CD4-positive, alpha-beta T cell treated with Interleukin-17A for 1 hour (primary cell): ENCODE measurements around the gene PABPN1L.
"Not testable (repeated sequence)": the region's sequence is repeated elsewhere in the genome, so short reads cannot be mapped to it uniquely, and the experiment has no call there.

Experiments
- DNase-seq: peaks from one replicate; pipeline ENCODE4 v3.0.0-alpha.2; 2020

Gene PABPN1L

DNA sequence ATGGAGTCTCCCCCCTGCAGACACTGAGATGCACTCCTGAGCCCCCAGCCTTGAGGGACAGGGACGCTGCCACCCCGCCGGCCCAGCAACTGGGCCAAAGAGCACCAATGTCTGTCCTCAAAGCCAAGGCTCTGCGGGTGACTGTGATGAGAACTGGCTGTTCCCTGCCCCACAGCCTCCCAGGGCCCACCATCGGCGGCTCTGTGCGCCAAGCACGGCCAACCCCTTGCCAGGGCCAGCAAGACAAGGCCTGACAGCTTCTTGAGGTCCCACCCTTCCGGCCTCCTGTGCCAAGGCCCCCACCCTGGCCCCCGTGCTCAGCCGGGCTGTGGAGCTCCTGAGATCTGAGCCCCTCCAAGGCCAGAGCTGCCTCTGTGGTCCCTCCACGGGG, 34.2 kb upstream of the PABPN1L start:
- no peak for DNase-seq

DNA sequence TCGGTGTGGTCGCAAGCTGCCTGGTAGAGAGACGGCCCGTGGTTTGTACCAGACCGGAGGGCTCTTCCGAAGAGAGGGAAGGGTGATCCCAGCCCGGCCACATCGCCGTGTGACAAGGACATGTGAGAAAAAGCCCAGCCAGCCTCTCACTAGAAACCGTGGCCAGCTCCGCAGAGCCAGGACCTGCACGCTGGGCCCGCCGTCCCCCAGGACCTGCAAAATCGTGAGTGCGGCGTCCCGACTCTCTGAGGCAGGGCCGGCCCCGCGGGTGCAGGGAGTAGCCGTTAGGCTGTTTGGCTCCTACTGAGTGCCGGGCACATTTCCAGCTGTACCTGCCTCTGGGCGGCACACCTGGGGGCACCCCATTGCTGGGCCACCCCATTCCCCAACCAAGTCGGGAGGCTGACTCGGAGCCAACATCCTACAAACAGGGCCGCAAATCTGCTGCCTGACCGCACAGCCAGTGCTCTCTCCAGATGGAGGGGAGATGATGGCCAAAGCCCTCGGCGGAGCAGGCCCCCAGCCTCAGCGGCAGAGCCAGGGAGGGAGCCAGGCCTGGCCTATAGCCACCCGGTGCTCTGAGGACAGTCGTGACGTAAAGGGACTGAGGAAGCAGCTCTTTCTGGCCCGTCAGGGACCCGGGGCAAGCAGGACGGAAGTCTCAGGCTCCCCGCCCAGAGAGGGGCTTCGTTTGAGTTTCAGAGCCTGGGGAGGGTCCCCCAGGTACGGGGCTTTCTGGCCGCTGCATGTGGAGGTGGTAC, 33.6 kb upstream of the PABPN1L start:
- DNase-seq: no peak

DNA sequence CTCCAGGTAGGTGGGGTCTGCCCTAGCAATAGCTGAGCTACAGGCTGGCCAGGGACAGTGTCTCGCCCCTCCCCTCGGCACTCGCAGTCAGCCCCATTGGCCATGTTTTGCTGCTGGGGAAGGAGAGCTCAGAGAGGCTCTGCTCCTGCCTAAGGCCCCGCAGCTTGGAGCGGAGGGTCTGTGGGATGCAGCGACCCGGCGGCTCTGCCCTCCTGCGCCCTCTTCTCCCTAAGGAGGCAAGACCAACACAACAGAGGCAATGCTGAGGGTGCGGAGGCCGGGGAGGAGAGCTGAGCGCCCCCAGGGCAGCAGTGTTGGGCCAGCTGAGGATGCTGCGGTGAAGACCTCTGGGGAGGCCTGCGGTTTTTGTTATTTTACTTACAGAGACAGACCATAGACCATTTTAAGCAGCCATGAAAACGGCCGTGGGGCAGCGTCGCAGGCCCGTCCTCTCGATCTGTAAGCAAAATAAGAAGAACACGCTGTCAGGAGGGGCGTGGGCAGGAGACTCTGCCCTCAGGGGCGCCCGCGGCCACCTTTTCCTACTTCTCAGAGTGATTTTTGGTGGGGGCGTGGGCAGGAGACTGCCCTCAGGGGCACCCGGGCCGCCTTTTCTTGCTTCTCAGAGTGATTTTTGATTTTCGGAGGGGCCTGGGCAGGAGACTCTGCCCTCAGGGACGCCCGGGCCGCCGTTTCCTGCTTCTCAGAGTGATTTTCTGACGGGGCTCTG, 31.4 kb upstream of the PABPN1L start:
- no peak for DNase-seq

DNA sequence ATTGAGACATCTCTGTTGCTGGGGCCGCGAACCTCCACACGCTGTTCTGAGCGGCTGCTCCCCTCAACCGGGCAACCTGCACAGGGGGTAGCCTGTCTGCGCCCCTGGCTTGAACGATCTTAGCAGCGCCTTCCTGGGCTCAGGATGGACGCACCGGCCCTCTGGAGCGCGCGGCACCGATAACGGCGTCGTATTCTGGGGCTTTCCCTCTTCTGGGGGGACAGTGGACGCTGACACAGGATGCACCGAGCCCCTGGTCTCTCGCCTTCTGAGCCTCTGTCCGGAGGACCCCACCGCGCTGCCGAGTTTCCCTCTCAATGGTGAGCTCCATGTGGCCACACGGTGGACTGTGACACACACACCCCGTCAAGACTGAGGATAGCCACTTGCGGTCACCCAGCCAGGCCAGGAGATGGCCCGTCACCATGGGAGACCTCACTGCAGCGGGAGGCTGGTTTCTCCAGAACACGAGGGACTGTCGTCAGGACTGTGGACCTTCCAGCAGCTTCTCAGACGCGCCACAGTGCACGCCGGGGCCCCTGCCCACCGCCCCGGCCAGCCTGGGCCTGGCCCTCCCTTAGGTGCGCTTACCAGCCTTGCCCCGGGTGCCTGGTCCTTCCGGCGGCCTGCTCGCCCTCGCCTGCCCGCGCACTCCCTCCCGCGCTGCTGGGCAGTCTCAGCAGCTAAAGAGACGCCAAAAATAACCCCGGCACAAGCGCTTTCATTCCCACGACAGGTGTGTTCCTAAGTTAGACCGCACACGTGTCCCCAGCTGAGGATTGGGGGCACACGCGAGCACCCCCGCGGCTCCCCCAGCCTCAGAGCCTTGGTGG, 30.0 kb upstream of the PABPN1L start:
- no peak for DNase-seq

DNA sequence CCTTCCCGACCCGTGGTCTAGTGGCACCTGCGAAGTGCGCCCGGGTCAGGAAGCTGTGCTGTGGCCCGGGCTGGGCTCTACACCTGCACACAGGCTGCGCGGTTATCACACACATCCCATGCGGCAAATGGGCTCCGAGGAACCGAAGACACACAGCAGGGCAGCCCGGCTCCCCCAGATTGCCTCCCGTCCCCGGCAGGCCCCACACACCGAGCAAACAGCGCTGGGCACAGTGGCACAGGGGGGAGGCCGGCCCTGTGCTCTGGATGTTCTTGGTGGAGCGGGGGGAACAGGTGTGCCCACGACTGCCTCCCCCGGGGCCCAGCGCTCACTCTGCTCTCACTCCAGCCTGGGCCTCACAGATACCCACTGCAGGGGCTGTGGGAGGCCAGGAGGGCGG, 28.9 kb upstream of the PABPN1L start:
- DNase-seq: no peak

DNA sequence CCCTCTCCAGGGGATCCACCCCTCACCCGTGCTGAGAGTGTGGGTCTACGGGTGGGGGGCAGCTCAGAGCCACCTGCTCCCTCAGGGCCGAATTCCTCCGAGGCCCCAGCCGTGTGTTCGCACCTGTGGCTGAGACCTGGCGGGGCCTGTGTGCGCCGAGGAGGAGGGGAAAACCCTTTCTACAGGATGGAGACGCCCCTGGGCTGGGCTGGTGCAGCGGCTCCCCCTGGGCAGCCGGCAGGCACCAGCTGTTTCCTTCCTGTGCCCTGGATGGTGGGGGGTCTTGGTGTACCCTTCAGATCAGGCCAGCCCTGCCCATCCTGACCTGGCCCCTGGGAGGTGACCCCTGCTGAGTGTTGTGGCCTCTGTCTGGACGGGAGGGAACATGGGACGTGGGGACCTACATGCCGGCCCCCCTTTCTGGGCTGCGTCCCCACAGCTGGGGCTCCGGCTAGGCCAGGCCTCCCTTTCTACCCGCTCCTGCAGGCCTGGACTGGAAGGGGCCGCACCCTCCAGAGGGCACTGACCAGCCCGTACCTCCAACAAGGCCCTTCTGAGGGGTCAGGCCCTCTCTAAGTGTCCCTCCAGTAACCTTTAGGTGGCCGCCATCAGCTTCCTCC, 28.3 kb upstream of the PABPN1L start:
- no peak for DNase-seq

DNA sequence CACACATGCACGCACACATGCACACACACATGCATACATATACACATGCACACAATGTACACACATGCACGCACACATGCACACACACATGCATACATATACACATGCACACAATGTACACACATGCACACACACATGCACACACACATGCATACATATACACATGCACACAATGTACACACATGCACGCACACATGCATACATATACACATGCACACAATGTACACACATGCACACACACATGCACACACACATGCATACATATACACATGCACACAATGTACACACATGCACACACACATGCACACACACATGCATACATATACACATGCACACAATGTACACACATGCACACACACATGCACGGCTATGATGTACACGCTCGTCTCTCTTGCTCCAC, 27.8 kb upstream of the PABPN1L start:
- DNase-seq: not testable (repeated sequence)

DNA sequence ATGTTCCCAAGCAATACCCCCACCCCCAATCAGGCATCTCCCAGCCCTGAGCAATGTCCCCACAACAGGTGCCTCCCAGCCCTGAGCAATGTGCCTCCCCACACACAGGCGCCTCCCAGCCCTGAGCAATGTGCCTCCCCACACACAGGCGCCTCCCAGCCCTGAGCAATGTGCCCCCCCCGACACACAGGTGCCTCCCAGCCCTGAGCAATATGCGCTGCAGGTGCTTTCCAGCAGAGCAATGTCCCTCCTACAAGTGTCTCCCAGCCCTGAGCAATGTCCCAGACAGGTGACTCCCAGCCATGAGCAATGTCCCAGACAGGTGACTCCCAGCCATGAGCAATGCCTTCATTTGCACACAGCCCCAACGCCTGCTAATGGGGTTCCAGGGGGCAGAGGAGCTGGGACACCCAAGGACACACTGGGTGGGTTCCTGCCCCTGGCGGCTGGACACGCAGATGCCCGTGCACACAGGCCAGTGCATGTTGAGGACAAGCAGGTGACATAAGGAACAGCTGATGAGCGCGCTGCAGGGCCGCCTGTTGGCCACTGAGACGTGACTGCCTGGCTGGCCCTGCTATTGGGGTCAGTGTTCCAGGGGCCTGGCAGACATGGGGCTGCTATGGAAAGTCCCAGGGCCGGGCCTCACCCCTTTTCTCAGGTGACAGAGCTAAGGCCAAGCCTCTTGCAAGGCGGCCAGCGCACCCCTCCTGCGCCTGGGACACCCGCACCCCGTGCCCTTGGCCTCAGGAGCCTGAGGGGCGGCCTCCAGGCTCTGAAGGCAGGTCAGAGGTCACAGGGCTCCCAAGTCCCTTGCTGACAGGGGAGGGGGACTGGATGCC, 26.9 kb upstream of the PABPN1L start:
- no peak for DNase-seq

DNA sequence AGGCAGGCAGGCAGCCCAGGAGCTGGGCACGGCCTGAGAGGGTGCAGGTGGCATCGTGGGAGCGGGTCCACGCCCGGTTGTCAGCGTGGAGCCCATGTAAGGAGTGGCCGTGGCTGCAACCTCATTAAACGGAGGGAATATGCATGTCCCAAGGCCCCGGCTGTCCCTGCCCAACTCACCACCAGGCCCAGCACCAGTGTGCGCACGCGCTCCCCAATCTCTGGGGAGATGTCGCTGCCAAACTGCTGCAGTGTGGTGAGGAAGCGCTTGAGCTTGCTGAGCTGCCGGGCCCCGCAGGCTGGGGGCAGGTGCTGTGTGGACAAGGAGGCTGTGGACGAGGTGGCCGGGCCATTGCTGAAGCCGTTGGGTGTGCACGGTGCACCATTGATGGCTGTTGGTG, 25.6 kb upstream of the PABPN1L start:
- no peak for DNase-seq

DNA sequence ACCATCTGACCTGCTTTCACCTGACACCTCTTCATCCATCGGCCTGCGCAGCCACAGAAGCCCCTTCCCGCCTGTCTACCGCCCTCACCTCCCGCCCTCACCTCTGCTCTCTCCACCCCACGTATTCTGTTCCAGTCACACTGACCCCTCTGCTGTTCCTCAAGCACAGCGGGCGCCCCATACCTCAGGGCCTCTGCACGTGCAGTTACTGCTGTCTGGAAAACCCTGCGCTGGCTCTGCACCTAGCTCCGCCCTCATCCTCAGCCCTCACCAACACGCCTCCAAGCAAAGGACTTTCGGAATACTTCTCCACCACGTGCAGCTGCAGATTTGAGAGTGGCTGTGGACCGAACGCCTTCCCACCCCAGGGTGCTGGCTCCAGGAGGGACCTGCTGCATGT, 24.6 kb upstream of the PABPN1L start:
- DNase-seq: no peak

DNA sequence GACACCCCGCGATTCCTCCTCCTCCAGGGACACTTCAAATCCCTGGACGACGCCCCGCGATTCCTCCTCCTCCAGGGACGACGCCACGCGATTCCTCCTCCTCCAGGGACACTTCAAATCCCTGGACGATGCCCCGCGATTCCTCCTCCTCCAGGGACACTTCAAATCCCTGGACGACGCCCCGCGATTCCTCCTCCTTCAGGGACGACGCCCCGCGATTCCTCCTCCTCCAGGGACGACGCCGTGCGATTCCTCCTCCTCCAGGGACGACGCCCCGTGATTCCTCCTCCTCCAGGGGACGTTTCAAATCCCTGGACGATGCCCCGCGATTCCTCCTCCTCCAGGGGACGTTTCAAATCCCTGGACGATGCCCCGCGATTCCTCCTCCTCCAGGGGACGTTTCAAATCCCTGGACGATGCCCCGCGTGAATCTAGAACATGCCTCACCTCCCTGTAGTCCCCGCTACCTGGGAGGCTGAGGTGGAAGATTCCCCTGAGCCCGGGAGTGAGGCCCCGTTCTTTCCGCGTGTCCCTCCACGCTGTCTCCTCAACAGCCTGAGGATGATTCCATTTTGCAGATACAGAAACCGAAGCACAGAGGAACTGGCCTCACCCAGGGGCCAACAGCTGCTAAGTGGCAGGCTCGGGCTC, 23.4 kb upstream of the PABPN1L start:
- DNase-seq: not testable (repeated sequence)

DNA sequence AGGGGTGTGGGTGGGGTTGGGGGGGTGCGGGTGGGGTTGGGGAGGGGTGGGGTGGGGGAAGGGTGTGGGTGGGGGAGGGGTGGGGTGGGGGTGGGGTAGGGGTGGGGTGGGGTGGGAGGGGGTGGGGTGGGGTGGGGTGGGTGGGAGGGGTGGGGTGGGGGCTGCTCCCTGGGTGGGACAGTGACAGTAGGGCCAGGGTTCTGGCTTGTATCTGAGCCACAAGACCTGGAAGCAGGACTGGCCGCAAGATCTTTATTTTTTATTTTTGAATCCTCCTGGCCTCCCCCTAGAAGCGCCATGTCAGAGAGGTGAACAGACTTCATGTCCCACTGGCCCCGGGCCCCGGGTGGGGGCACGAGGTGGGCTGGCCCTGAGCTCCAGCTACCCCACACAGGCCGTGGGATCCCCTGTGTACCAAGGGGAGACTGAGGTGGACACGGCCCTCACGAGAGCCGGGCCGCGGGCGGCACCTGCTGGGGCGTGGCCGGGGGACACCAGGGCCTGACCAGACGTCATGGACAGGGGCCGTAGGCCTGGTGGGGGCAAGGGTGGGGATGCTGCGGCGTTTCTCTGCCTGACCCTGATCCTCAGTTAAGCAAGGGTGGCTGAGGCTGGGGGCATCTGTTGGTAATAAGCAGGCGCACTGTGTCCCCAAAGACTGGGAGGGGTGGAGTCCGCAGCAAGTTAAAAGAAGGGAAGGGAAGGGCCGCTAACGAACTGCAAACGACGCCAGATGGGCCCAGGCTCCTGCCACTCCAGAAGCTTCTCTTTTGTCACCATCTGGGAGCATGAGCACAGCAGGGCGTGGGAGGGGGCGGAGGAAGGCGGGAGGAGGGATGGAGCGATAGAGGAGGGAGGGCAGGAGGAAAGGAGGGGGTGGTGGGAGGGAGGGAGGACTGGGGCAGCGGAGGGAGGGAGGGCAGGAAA, 22.3 kb upstream of the PABPN1L start:
- no peak for DNase-seq

DNA sequence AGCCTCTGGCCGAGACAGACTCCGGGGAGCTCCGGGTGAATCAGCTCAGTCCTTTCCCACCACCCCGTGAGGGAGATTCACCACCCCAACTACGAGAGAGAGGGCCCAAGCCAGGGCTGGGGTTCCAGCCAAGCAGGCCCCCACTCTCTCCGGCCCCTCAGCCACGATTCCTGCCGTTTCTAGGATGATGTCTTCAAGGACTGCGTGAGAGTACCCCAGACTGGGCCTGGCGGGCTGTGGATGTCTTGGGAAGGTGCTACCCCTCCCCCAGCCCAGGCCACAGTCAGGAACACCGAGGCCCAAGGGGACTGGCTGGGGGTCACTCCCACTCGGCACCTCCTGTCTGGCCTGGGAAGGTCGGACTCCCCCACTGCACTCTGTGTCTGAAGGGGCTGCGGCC, 21.6 kb upstream of the PABPN1L start:
- no peak for DNase-seq

DNA sequence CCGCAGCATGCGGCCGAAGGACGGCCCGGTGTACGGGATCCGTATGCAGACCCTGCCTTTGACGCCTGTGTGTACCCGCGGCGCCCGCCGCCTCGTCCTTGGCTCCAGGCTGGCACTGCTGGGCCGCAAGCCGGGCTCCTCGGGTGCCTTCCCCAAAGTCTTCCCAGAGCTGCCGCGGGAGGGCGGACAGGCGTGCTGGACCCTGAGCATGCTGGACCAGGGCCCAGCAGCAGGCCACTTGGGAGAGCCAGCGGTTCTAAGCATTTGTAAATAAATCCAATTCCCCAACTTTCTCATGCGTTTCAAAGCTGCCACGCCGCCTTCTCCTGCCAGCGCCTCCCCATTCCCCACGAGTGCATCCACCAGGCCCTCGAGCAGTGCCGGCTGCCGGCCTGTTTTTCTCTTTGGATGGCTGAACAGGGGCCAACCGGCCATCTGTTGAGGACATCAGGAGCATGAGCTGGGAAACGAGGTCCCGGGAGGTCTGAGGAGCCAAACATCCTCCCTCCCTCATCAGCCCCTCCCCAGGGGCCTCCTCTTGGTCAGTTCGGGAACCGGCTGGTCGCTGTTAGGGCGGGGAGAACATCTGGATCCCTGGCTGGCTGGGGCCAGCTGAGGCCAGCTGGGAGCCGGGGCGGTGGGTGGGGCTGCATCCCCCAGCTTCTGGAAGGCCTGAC, 20.5 kb upstream of the PABPN1L start:
- no peak for DNase-seq

DNA sequence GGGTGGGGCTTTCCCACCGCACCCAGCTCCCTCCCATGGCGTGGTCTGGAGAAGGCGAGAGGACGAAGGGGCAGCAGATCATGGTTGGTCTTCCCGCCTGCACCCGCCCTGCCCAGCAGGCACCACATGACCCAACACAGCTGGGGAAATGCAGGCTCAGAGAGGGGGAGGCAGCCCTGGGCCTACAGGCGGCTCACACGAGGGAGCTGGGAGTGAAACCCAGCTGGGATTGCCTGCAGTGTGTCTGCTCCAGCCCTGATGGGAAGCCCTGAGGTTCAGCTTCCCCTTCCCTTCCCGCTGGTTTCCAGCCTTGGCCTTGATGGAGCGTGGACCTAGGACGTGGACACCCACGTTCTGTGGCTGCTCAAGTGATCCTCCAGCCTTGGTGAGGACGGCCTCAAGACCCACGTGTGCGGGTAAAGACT, 20.0 kb upstream of the PABPN1L start:
- no peak for DNase-seq

DNA sequence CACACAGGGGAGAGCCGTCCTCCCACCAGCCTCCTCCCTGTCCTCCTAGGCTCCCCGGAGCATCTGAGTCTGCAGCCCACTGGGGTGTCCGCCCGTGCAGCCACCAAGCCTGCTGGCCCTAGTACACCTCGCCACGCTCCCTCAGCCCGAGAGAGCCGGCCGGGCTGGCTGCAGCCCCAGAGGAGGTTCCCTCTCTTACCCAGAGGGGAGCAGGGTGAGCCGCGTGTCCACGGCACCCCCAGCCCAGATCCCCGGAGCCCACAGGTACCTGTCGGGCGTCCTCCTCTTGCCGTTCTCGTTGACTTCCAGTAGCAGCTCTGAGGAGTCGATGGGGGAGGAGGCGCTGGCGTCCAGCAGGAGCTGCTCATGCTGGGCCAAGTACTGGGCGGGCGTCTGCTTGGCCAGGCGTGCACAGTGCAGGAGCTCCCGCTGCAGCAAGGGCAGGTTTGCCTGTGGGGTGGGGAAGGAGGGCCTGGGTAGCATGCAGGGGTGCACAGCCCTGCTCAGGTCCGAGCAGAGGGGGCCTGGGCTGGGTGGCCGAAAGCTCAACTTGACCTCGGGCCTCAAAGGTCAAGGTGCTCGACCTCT, 19.3 kb upstream of the PABPN1L start:
- DNase-seq: no peak

DNA sequence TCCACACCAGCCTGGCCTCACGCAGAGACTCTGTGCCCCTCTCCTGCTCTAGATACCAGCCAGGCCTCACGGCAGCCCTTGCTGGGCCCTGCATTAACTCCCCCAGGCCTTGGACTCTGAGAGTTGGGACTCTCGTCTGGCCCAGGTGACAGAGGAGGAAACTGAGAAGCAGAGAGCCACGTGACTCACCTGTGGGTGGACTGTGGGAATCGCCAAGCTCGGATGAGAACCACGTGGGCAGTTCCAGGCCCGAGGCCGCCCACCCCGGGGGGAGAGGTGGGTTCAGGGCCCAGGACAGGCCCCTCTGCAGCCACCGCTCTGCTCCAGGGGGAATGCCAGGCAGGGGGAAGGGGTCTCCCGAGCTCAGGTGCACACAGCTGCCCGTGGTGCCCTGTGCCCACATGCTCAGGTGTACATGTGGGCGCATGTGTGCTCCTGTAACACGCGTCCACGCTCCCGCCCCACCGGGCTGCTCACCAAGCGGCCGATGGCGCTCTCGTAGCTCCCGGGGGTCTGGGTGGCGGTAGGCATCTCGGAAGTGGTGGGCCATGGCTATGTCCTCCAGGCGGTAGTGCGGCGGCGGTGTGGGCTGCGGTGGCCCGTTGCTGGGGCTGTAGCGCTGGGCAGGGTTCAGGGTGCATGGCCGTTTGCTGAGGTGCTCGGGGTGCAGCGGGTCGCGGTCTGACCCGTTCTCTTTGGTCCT, 18.3 kb upstream of the PABPN1L start:
- DNase-seq: no peak

DNA sequence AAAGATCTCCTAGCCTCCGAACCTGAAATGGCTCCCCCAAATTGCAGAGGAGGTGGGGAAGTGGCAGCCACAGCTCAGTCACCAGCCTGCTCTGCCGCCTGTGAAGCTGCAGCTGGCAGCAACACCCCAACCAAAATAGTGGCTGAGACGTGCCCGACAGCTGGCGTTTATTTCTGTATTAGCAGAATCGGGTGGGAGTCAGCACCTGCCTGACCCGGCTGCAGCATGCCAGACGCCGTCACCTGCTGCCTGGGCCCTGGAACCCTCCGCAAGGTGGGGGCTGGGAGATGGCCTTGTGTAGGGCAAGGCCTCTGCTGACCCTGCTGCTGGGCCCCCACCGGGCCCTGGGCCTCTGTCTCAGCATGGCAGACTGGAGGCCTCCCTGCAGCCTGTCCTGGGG, 17.5 kb upstream of the PABPN1L start:
- DNase-seq: no peak
